ENCODE data around the gene TRPM3. TPM values are rescaled to one million over a fixed set of nuclear protein-coding genes. Genes with fewer than 3 reads are reported as not detected.

The TRPM3 gene
- total RNA-seq, 1 experiment from 2014 or later: not detected

GRCh38 chr9:71079451-71079850 is 42.0 kb downstream of the TRPM3 start:
- CTCF ChIA-PET: no interaction called here

DNA sequence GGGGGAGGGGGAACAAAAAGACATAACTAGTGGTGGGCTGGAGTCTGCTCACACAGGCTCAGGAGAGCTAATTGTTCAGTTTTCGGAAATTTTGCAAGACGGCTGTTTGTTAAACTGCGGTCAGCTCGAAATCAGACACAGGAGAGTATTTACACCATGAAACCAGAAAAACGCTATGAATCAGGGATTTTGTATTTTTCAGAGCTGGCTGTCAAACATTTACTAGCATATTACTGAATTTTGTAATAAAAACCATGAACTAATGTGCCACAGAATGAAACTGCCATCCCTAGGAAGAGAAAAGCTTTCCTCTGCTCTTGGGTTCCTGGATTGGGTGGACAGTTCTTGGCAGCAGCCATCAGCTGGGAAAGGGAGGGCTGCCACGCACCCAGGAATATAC is 45.3 kb downstream of the TRPM3 start:
- no peaks in the 10 kb centered on the region for H3K27me3 ChIP-seq (ENCODE audit: control insufficient read depth, insufficient read depth, low read length)
- ChIA-PET POLR2A (no interaction called here), CTCF (interaction anchor here (0.6 kb wide), 1 partner anchor 655 kb away, joined by 3 read pairs; no protein-coding TSS in a partner anchor)
- no peak overlapping the region for H3K4me3 ChIP-seq (ENCODE audit: low read depth in 2 of 2, low read length in 2 of 2)
- ATAC-seq (no peak), DNase-seq (ENCODE audit: low read depth, low spot score) (no peak)
- TF ChIP-seq REST (IDR thresholded peaks at IDR 0.05; ENCODE audit: insufficient read depth in 1 of 2, low read depth in 2 of 2, low read length in 1 of 2) (no peak), CTCF (IDR thresholded peaks at IDR 0.05) (no peak)
- no peaks in the 10 kb centered on the region for H3K9me3 ChIP-seq (ENCODE audit: control insufficient read depth, insufficient read depth, low read depth, low read length)
- in situ Hi-C loops (cut with HindIII; ENCODE audit: low pct_unique_long_range_greater_than_20kb, low sequenced_read_pairs): no loop called here
- no peaks in the 10 kb centered on the region for H3K36me3 ChIP-seq (ENCODE audit: control insufficient read depth, insufficient read depth, low read length)
- intact Hi-C loops (cut with micrococcal nuclease; ENCODE audit: unreplicated experiment): no loop called here
- H3K27ac ChIP-seq (ENCODE audit: low read length): no peak overlapping the region
- no TSS peak for BruUV-seq (replicated peaks)
- H3K4me1 ChIP-seq (ENCODE audit: control insufficient read depth, insufficient read depth, low read length): no peaks in the 10 kb centered on the region

More at GRCh38 chr9:71079451-71079850, 42.0 kb downstream of the TRPM3 start:
- no peaks in the 10 kb centered on the region for H3K27me3 ChIP-seq (ENCODE audit: control insufficient read depth, insufficient read depth, low read length)
- H3K4me3 ChIP-seq (ENCODE audit: low read depth in 2 of 2, low read length in 2 of 2): no peak overlapping the region
- no peaks in the 10 kb centered on the region for H3K4me1 ChIP-seq (ENCODE audit: control insufficient read depth, insufficient read depth, low read length)
- no TSS peak for BruUV-seq (replicated peaks)
- no peaks in the 10 kb centered on the region for H3K36me3 ChIP-seq (ENCODE audit: control insufficient read depth, insufficient read depth, low read length)
- in situ Hi-C loops (cut with HindIII; ENCODE audit: low pct_unique_long_range_greater_than_20kb, low sequenced_read_pairs) (no loop called here), intact Hi-C loops (cut with micrococcal nuclease; ENCODE audit: unreplicated experiment) (no loop called here)
- H3K27ac ChIP-seq (ENCODE audit: low read length): no peak overlapping the region
- no peak for ATAC-seq
- no peak for DNase-seq (ENCODE audit: low read depth, low spot score)
- POLR2A ChIA-PET: no interaction called here
- no peak for TF ChIP-seq TCF7L2 (IDR thresholded peaks at IDR 0.05; ENCODE audit: low read depth, low read length)
- TF ChIP-seq CTCF (IDR thresholded peaks at IDR 0.05): no peak
- TF ChIP-seq REST (IDR thresholded peaks at IDR 0.05; ENCODE audit: insufficient read depth in 1 of 2, low read depth in 2 of 2, low read length in 1 of 2): no peak
- TF ChIP-seq POLR2AphosphoS5 (IDR thresholded peaks at IDR 0.05; ENCODE audit: low read depth, low read length): no peak
- no peak for TF ChIP-seq SIN3A (IDR thresholded peaks at IDR 0.05; ENCODE audit: borderline replicate concordance, insufficient read depth, low read depth, low read length)
- no peaks in the 10 kb centered on the region for H3K9me3 ChIP-seq (ENCODE audit: control insufficient read depth, insufficient read depth, low read depth, low read length)

Data from Panc1 (cell line).